Hematopoietic multipotent progenitor cell treated with erythropoietin and hydrocortisone succinate and interleukin-3 and kit ligand, for 8 days (in vitro differentiated cells): ENCODE measurements around the gene ATP1B1.
A peak's percentile ranks its signal among the peaks of the same experiment; 100 is the strongest.

Experiments
- DNase-seq: peaks from one replicate; pipeline ENCODE4 v3.0.0-alpha.2; 2015

The ATP1B1 gene

DNA sequence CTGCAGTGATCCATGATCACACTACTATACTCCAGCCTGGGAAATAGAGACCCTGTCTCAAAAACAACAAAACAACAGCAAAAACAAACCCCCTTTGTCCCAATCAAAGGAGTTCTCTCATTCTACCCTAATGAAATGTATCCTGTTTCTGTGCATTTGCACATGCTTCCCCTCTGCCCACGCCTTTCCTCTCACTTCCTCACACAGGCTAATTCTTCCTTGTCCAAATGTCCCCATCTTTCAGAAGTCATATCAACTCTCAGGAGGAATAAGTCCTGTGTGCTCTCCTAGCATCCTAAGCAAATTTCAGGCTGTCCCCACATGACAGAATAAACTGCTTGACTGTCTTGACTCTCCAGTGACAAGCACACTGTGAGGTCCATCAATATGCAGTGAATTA, 8.1 kb upstream of the ATP1B1 start:
- DNase-seq, result no peak

DNA sequence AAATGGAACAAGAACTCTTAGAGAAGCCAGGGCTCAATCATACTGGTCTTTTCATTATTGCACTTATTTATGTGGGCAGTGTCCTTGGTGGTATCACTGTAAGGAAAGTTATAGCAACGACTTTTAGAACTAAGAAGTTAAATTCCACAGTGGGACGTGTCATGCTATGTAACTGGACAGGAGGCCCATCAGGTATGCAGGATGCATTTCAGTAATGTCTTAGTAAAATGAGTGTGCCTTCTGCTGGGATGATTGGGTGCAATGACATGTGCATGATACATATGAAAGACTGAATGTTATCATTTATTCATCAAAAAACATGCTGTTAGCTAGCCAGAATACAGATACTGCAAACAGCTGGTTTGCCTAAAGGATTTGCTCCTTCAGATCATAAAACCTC, 6.9 kb upstream of the ATP1B1 start:
- no peak for DNase-seq

- DNase-seq, result no peak
Measured at GRCh38 chr1:169100208-169100607, 6.3 kb upstream of the ATP1B1 start.

DNA sequence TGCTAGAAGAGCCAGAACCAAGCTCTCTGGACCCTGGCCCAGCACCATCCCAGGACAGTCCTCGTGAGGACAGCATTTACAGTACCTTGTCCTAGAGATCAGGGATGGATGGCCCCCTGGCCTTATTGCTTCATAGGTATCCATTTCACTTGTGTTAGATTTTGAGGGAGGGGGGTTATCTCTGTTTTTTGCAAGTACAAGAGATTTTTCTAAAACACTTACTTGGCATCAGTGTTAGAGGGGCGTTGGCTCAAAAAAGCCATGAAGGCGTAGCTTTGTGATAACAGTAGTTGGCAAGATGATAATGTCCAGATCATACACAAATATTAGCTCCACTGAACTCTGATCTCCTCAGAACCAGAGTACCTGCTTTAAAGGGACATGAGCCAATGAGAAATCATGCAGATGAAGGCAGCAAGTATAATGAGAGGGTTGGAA, 5.8 kb upstream of the ATP1B1 start:
- peak; percentile 53 for DNase-seq

DNA sequence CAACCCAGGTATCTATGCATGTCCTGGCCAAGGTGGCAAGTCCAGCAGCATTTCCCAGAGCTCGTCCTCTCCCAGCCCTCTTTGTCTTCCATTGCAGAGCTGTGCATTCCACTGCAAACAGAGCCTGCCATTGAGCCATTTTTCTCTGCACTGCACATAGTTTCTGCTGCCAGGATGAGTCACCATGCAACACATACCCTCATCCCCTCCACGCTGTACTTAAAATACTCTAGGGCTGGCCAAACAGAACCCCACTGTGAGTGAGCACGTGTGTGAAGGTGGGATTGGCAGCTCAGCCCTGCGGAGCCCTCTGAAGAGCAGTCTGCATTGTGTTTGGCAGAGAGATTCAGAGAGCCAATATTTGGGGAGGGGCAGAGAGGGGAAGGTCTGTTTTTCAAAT, 3.9 kb upstream of the ATP1B1 start:
- no peak for DNase-seq

DNA sequence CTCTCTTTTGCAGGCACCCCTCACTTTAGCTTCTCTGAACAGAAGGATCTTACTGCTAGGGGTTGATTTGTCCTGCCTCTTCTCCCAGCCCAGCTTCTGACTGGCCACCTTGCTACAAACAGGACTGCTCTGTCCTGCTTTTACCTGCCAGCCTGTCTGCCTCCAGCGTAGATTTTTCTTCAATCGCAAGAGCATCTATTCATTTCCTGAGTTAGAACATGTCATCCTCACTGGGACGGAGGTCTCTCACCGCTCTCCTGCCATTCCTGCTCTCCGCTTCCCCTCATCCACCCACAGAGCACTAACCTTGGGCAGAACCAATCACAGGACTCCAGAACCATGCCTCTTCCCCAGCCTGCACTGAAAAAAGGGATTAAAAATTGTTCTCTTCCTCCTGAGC, 3.5 kb upstream of the ATP1B1 start:
- no peak for DNase-seq

- no peak for DNase-seq
Measured at GRCh38 chr1:169103480-169103893, 3.0 kb upstream of the ATP1B1 start.

- DNase-seq, result no peak
Measured at GRCh38 chr1:169105087-169105433, 1.4 kb upstream of the ATP1B1 start.

DNA sequence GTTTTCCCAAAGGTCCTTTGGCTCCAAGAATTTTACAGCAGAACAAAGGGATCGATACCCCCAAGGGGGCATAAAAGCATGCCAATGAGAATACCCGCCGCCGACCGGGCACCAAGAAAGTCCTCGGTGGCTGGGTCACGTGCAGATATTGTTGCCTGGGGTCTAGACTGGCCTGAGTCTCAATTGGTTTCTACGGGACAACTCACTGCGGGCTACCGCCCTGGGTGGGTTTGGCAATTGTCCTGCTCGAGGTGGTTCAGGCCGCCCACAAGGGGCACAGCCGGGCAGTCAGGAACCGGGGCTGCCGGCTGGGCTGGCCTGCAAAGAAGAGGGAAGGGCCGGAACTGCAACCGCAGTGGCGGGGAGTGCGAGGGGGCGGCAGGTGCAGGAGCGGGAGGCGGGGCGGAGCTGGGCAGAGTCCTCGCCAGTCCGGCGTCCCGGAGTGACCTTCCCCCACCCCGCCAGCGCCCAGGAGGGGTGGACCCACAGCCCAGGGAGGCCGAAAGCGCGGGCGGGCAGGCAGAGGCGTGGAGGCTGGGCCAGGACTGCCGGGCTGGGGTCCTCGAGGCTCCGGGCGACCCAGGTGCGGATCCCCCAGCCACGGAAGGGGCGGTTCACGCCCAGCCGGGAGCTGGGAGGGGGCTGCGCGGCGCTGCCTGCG, 926 bp upstream of the ATP1B1 start:
- DNase-seq, result peak; percentile 35

DNA sequence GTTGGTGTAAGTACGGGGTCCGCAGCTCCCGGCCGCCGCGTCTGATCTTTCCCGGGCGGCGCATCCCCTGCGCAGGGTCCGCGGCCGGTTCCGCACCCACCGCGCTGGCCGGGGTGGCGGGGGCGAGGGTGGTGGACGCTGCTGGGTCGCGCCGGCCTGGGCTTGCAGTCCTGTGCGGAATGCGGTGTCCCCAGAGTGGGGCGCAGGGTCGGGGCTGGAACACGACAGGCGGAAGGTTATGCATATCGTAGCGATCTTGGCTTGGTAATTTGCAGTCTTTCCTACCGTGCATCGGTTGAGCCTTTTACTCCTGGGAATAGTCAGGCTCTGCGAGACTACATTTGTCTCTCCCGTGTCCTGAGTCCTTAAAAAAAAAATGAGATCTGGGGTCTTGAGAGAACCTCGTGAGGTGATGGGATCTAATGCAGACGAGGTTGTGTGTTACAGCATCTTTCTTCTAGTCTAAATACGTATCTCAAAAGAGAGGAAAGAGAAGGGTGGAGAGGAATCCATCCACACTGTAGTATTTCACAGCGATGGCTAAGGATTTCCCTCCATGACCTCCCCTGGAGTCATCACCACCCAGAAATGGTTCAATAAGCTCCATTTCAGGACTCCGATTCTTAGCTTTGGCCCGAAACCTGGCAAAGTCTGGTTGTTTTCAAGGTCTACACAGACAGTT, 572 bp downstream of the ATP1B1 start:
- peak; percentile 31 for DNase-seq

- peak; percentile 11 for DNase-seq
Measured at GRCh38 chr1:169107603-169108208, 1.2 kb downstream of the ATP1B1 start.

DNA sequence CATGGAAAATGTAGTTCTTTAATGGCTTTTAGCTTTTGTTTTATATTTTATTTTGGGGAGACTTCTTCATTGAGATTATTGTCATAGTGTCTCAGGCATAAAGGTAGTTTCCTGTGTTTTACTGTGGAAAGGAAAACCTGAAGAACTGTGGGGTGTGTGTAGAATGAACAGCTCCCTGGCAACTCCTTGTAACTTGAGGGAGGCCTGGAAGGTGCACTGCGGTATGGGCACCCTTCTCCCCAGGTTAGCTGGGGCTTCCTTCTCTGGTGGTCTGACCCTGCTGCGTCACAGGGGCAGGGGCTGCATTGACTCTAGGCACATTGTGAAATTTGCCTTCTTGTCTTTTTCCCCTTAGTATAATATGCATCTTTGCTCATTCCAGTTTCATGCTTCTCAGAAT, 1.7 kb downstream of the ATP1B1 start:
- no peak for DNase-seq

DNA sequence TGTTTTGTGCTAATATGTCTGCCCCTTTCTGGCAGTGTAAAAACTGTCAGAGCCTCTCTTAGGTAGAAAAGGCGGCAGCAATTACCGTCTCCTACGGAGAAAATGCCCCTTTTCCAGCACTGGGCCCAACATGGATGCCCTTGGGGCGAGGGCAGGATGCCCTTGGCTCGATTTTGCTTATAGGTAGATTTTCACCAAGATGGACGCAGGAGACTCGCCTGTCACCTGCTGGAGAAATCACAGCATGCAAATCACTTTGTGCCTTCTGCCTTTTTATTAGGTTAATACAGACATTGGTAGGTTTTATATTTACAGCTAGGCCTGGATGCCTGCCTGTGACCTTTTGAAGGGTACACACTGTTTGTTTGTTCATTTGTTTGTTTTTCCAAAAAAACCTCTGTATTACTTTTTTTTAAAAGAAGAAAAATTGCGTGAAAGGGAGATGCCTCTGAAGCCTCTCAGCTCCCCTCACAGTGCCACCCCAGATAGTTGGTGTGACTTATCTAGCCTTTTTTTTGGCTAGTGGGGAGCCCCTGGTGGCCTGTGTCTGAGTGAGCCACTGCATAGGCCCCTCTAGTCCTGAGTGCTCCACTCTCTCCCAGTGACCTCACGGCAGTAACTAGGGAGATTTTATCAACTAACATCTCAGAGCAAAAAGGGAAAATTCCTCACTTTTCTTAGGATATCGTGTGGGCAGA, 2.5 kb downstream of the ATP1B1 start:
- DNase-seq, result peak; percentile 54

DNA sequence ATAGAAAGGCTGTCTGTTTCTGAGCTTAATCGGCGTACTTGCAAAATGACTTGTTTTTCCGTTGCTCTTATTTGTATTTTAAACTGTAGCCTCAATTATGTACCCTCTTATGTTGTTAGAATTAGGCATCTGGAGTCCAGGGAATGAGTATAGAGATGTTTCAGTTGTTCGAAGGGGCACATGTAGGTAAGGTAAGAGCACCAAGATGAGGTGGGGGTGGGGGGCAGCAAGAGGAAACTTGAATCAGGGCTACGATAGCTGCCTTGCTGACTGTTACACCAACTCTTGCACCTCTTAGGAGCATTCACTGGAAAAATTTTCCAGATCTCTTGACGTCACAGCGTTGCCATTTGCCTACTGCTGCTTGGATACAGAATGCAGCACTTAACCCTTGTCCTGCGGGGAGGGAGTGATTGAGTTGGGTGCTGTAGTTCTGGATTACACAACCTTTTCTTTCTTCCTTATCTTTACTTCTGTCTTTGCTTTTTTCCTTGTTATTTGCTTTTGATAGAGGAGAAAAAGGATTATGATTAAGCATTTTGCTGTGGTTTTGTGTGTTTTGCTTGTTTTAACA, 3.2 kb downstream of the ATP1B1 start:
- peak; percentile 21 for DNase-seq

- DNase-seq, result no peak
Measured at GRCh38 chr1:169110236-169110635, 3.7 kb downstream of the ATP1B1 start.

DNA sequence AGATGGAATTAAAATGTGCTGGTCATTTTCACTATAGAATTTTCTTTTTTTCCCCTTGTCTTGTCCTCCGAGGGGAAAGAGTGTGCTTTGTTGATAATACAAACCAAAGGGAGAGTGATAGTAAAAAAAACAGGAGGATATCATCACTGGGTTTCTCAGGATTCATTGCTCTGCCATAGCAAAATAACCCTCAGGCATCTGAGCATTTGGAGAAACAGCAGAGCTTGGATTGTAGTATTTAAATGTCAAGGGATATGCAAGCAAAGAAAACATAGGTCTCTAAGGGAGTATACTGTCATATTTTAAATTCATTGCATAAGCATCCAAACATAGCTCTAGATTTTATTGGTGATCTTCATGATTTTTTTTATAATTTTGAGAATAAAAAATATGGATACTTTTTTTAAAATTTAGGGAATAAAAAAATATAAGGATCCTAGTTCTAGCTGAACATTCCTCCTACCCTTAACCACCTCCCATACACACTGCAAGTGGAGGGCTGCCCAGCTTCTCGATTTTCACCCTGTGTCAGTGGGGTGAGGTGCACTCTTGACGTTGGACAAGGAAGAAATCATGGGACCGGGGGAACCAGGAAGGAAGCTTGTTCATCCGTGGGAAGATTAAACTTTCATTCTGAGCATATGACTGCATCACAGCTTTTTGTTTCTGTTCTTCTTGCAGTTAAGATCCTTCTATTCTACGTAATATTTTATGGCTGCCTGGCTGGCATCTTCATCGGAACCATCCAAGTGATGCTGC, 4.4 kb downstream of the ATP1B1 start:
- no peak for DNase-seq

GRCh38 chr1:169111472-169111871, 5.0 kb downstream of the ATP1B1 start:
- no peak for DNase-seq

DNA sequence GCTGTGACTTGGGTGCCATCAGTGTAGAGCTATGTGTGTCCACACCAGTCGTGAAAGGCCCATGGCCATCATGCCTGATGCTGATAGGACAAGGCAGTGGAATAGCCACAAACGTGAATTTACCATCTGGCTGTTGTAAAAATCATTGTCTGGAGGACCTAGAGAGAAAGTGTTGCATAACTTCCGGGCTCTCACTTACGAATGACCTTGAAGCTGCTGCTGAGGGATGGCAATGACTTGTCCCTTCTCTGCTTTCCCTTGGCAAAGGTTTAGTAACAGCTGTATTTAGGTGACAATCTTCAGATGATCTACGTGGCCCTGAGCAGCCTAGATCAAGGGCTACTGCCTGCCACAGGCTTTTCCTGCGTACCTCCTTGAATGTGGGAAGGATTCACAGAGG, 5.8 kb downstream of the ATP1B1 start:
- no peak for DNase-seq

- no peak for DNase-seq
Measured at GRCh38 chr1:169113613-169114119, 7.2 kb downstream of the ATP1B1 start.

- no peak for DNase-seq
Measured at GRCh38 chr1:169115891-169116585, 9.5 kb downstream of the ATP1B1 start.

DNA sequence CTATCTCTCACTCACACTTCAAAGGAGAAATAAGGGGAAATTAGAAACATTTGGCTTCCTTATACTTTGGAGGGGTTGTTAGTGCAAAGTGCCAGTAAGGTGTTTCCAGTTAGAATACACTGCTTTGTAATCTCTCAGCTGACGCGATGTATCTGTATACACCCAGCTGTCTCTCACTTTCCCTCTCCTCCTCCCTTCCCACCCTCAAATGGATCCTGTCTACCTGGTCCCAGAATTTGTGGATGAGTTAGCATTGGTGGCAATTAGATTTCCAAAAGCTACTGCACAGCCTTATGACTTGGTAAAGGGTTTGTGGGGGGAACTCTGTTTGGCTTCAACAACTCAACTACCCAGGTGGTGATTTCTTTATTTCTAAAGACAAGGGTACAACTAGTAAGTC, 10.5 kb downstream of the ATP1B1 start:
- DNase-seq, result no peak

- DNase-seq, result no peak
Measured at GRCh38 chr1:169117599-169117998, 11.1 kb downstream of the ATP1B1 start.
